Astrocyte of the cerebellum (primary cell): ENCODE measurements around the gene LDAH.

ENCODE experiments used
- DNase-seq: peaks from one replicate; pipeline ENCODE4 v3.0.0-alpha.2; 2011; ENCODE audit warnings: low read depth
- H3K4me3 ChIP-seq: 2 replicates; pipeline ENCODE4 v1.5.1; 2011; ENCODE audit warnings: mild to moderate bottlenecking, low read depth, low read length, moderate library complexity
- CTCF ChIP-seq: IDR thresholded peaks from 2 replicates; pipeline ENCODE4 v1.5.1; 2012; ENCODE audit warnings: low read length, low read depth, moderate library complexity, mild to moderate bottlenecking; ENCODE audit errors: missing control alignments
- in situ Hi-C: cut with HindIII; loops from 2 replicates; pipeline ENCODE4 v1.10.0; 2017; ENCODE audit warnings: low sequenced_read_pairs

The LDAH gene

GRCh38 chr2:20823917-20824316, 1.0 kb upstream of the LDAH start:
- TF ChIP-seq CTCF: no peak
- in situ Hi-C loops: no loop called here
- DNase-seq: no peak
- no peak overlapping the region for H3K4me3 ChIP-seq

GRCh38 chr2:20818820-20819219, 4.1 kb downstream of the LDAH start:
- in situ Hi-C loops: no loop called here

GRCh38 chr2:20815216-20815615, 7.7 kb downstream of the LDAH start:
- in situ Hi-C loops: no loop called here
- DNase-seq: no peak
- no peak overlapping the region for H3K4me3 ChIP-seq
- no peak for TF ChIP-seq CTCF

More at GRCh38 chr2:20818820-20819219, 4.1 kb downstream of the LDAH start:
- TF ChIP-seq CTCF: no peak
- no peak overlapping the region for H3K4me3 ChIP-seq
- DNase-seq: no peak

GRCh38 chr2:20812779-20813178, 10.1 kb downstream of the LDAH start:
- H3K4me3 ChIP-seq: no peak overlapping the region
- TF ChIP-seq CTCF: no peak
- in situ Hi-C loops: no loop called here
- no peak for DNase-seq

- DNase-seq: no peak
- TF ChIP-seq CTCF: no peak
- no peak overlapping the region for H3K4me3 ChIP-seq
- in situ Hi-C loops: no loop called here
Measured at GRCh38 chr2:20806286-20806685, 16.6 kb downstream of the LDAH start.

GRCh38 chr2:20803974-20804373, 18.9 kb downstream of the LDAH start:
- no peak for TF ChIP-seq CTCF
- no peak for DNase-seq
- H3K4me3 ChIP-seq: no peak overlapping the region
- in situ Hi-C loops: no loop called here

GRCh38 chr2:20803226-20803682, 19.6 kb downstream of the LDAH start:
- DNase-seq: no peak
- in situ Hi-C loops: no loop called here
- no peak for TF ChIP-seq CTCF
- no peak overlapping the region for H3K4me3 ChIP-seq
